Liver (tissue), 9 donors: ENCODE measurements around the gene SMIM3. TPM values are rescaled to one million over a fixed set of nuclear protein-coding genes. Genes with fewer than 3 reads are reported as not detected.

Experiments
- DNase-seq: peaks from one replicate; pipeline ENCODE4 v3.0.0-alpha.2; 2017; ENCODE audit warnings: low spot score
- H3K27ac ChIP-seq, 2 donors: one replicate each; pipeline ENCODE4 v1.7.0; 2013; ENCODE audit warnings: inconsistent platforms in 2 of 2, low read length in 2 of 2, control low read depth in 1 of 2, low read depth in 1 of 2, mild to moderate bottlenecking in 1 of 2
- H3K27me3 ChIP-seq, 4 donors: one replicate each; pipeline versions ENCODE4 v1.6.1 to v1.7.0; 2013; ENCODE audit warnings: low read length in 3 of 4, inconsistent platforms in 1 of 4, mild to moderate bottlenecking in 1 of 4, moderate library complexity in 1 of 4; ENCODE audit not compliant: control insufficient read depth in 4 of 4, insufficient read depth in 4 of 4
- H3K36me3 ChIP-seq, 4 donors: one replicate each; pipeline versions ENCODE4 v1.6.1 to v1.7.0; 2013; ENCODE audit warnings: low read length in 3 of 4, mild to moderate bottlenecking in 3 of 4, low read depth in 1 of 4, moderate library complexity in 1 of 4; ENCODE audit not compliant: control insufficient read depth in 4 of 4, insufficient read depth in 3 of 4
- H3K4me1 ChIP-seq, 4 donors: one replicate each; pipeline versions ENCODE4 v1.6.1 to v1.7.0; 2013; ENCODE audit warnings: low read length in 3 of 4, mild to moderate bottlenecking in 3 of 4, moderate library complexity in 1 of 4; ENCODE audit not compliant: control insufficient read depth in 4 of 4, insufficient read depth in 4 of 4
- H3K4me3 ChIP-seq, 3 donors: one replicate each; pipeline versions ENCODE4 v1.6.1 to v1.7.0; 2013; ENCODE audit warnings: low read length in 3 of 3, control low read depth in 1 of 3, low read depth in 1 of 3, mild to moderate bottlenecking in 1 of 3
- H3K9ac ChIP-seq, 2 donors: one replicate each; pipeline ENCODE4 v1.7.0; 2013; ENCODE audit warnings: low read length in 2 of 2, mild to moderate bottlenecking in 2 of 2, moderate library complexity in 2 of 2, control low read depth in 1 of 2, low read depth in 1 of 2
- H3K9me3 ChIP-seq, 4 donors: one replicate each; pipeline versions ENCODE4 v1.6.1 to v1.7.0; 2013; ENCODE audit warnings: low read length in 3 of 4; ENCODE audit not compliant: control insufficient read depth in 4 of 4
- ATF3 ChIP-seq: IDR thresholded peaks from 2 replicates; pipeline ENCODE4 v1.6.1; 2016; ENCODE audit warnings: antibody characterized with exemption
- EGR1 ChIP-seq, 2 donors: IDR thresholded peaks; 2 replicates each; pipeline ENCODE4 v1.6.1; 2016 to 2018; ENCODE audit warnings: antibody characterized with exemption in 2 of 2, low read depth in 2 of 2
- FOXA1 ChIP-seq: IDR thresholded peaks from 2 replicates; pipeline ENCODE4 v1.6.1; 2016; ENCODE audit warnings: antibody characterized with exemption
- FOXA2 ChIP-seq: IDR thresholded peaks from 2 replicates; pipeline ENCODE4 v1.6.1; 2016; ENCODE audit warnings: antibody characterized with exemption
- GABPA ChIP-seq, 2 donors: IDR thresholded peaks in 1 of 2; conservative IDR thresholded peaks in 1 of 2; 2 replicates each; pipeline ENCODE4 v1.6.1; 2016; ENCODE audit warnings: antibody characterized with exemption in 2 of 2, mild to moderate bottlenecking in 1 of 2, moderate library complexity in 1 of 2
- HNF4A ChIP-seq, 2 donors: conservative IDR thresholded peaks; 2 replicates each; pipeline ENCODE4 v1.6.1; 2016; ENCODE audit warnings: antibody characterized with exemption in 2 of 2, mild to moderate bottlenecking in 2 of 2
- HNF4G ChIP-seq: IDR thresholded peaks from 2 replicates; pipeline ENCODE4 v1.6.1; 2016; ENCODE audit warnings: antibody characterized with exemption
- JUND ChIP-seq, 2 donors: IDR thresholded peaks; 2 replicates each; pipeline ENCODE4 v1.6.1; 2016; ENCODE audit warnings: antibody characterized with exemption in 2 of 2
- NR2F2 ChIP-seq: IDR thresholded peaks from 2 replicates; pipeline ENCODE4 v1.6.1; 2016; ENCODE audit warnings: antibody characterized with exemption
- RAD21 ChIP-seq, 2 donors: IDR thresholded peaks; 2 replicates each; pipeline ENCODE4 v1.6.1; 2016; ENCODE audit warnings: antibody characterized with exemption in 2 of 2, mild to moderate bottlenecking in 2 of 2
- RXRA ChIP-seq, 2 donors: IDR thresholded peaks; 2 replicates each; pipeline ENCODE4 v1.6.1; 2017 to 2018; ENCODE audit warnings: antibody characterized with exemption in 2 of 2, mild to moderate bottlenecking in 1 of 2
- SP1 ChIP-seq: IDR thresholded peaks from 2 replicates; pipeline ENCODE4 v1.6.1; 2018; ENCODE audit warnings: antibody characterized with exemption, mild to moderate bottlenecking
- TAF1 ChIP-seq: conservative IDR thresholded peaks from 2 replicates; pipeline ENCODE4 v1.6.1; 2016; ENCODE audit warnings: antibody characterized with exemption, mild to moderate bottlenecking
- YY1 ChIP-seq: IDR thresholded peaks from 2 replicates; pipeline ENCODE4 v1.6.1; 2016; ENCODE audit warnings: antibody characterized with exemption, mild to moderate bottlenecking
- ZBTB33 ChIP-seq: IDR thresholded peaks from 2 replicates; pipeline ENCODE4 v1.6.1; 2016; ENCODE audit warnings: antibody characterized with exemption
- WGBS: extraction: QIAGEN DNeasy Blood & Tissue Kit; methylation state at CpG from one replicate; pipeline ENCODE4 v1.1.7; 2013; 5-methylcytosine and 5-hydroxymethylcytosine counted together
- polyA plus RNA-seq, 2 donors: library from polyadenylated mRNA; stranded (reverse) in 1 of 2; unstranded in 1 of 2; fragments of 200-250 nt in 1 of 2; fragments of >200 nt in 1 of 2; fragmentation: Nextera tagmentation in 1 of 2; extraction: Ambion mirVana in 1 of 2; gene quantifications; one replicate each; pipeline versions ENCODE4 v1.2.1 to v1.2.3, GENCODE V29; 2013 to 2015
- total RNA-seq, 2 donors: library from RNA; depleted of rRNA; stranded (reverse); fragments of >200 nt; gene quantifications; one replicate each; pipeline ENCODE4 v1.2.3, GENCODE V29; 2014
- TF ChIP-seq, protein P1 (sequence below): IDR thresholded peaks from 2 replicates; pipeline ENCODE4 v1.6.1; 2016; ENCODE audit warnings: antibody characterized with exemption
- TF ChIP-seq, protein P2 (sequence below): fragments of 150-350 bp; IDR thresholded peaks from 2 replicates; pipeline ENCODE4 v1.5.1; 2017; ENCODE audit warnings: improper control_type of control experiment, low read depth, low read length; ENCODE audit not compliant: missing input control
- TF ChIP-seq, protein P3 (sequence below): IDR thresholded peaks from 2 replicates; pipeline ENCODE4 v1.6.1; 2016; ENCODE audit warnings: antibody characterized with exemption, mild to moderate bottlenecking
- donor health status: healthy.
- donor health status: healthy.
- donor health status: healthy.
- donor health status: healthy.
- donor health status: healthy.

The SMIM3 gene
- total and polyA plus RNA-seq, 4 donors: 3.0 to 5.7 (median 3.6) TPM

DNA sequence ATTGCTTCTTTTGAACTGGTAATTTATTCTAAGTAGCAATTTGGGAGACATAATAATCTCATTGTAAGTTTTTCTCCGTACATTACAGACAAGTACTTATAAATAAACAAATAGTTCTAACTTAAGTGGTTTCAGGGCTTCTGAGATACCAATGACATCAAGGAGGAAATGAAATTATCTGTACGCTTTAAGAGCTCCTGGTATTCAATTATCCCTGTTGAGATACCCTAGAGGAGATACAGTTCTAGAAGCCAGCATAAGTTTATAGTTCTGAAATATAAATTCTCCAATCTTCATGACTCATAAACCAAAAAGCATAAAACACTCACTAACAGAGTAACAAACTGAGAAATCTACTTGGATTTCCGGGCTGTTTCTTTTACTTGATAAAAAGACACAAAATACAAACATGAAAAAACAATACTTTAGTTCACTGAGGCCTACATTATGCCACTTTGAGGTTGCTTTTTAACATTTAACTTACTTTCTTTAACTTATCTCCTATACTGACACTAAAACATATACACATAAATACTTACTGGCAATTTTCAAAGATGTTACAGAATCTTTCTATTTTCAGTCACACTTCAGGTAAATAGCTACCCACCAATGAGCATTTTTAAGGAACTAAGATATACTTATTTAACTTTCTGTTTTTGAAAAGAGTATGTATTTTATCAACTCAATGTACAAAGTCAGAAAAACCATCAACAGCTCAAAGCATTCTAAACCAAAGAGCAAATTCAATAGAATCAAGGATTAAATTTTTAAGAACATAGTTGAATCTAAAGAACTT is 27.3 kb upstream of the SMIM3 start:
- Histone ChIP-seq H3K4me1 (peaks cover 0 to 6% (median 0%) of the 10 kb centered on the region in 4 donors), H3K27me3 (no peaks in the 10 kb centered on the region), H3K27ac (no peak overlapping the region), H3K36me3 (peaks cover 10 to 42% (median 31%) of the 10 kb centered on the region in 4 donors), H3K4me3 (no peak overlapping the region), H3K9ac (no peak overlapping the region), H3K9me3 (no peaks in the 10 kb centered on the region)
- TF ChIP-seq ATF3 (no peak), RXRA (IDR thresholded peaks at IDR 0.05) (no peak), HNF4A (conservative IDR thresholded peaks at IDR 0.05) (no peak), TAF1 (no peak), RAD21 (IDR thresholded peaks at IDR 0.05) (no peak)
- TF ChIP-seq, protein P1, sequence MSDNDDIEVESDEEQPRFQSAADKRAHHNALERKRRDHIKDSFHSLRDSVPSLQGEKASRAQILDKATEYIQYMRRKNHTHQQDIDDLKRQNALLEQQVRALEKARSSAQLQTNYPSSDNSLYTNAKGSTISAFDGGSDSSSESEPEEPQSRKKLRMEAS: no peak
- TF ChIP-seq, protein P2, sequence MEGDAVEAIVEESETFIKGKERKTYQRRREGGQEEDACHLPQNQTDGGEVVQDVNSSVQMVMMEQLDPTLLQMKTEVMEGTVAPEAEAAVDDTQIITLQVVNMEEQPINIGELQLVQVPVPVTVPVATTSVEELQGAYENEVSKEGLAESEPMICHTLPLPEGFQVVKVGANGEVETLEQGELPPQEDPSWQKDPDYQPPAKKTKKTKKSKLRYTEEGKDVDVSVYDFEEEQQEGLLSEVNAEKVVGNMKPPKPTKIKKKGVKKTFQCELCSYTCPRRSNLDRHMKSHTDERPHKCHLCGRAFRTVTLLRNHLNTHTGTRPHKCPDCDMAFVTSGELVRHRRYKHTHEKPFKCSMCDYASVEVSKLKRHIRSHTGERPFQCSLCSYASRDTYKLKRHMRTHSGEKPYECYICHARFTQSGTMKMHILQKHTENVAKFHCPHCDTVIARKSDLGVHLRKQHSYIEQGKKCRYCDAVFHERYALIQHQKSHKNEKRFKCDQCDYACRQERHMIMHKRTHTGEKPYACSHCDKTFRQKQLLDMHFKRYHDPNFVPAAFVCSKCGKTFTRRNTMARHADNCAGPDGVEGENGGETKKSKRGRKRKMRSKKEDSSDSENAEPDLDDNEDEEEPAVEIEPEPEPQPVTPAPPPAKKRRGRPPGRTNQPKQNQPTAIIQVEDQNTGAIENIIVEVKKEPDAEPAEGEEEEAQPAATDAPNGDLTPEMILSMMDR: no peak
- DNase-seq: no peak
- WGBS: 82% methylated on average over 3 of the region's 3 CpGs

DNA sequence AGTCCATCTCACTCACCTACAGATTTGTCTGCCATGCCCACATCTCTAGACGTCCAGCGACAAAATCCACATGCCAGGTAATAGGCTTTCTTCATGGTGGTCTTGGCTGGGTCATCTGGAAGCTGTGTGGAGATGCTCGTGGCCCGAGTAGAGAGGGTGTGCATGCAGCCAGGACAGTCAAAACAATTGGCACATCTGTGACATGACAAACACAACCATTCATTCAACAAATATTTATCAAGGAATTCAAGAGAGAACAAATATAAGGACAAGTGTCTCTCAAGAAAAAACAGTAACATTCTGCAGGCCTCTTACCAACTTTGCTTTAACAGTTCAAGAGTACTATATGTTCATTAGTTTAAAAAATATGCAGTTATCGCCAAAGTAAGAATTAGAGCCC is 25.1 kb upstream of the SMIM3 start:
- 88% methylated on average over 5 of the region's 5 CpGs for WGBS
- Histone ChIP-seq H3K9me3 (no peaks in the 10 kb centered on the region), H3K4me1 (peaks cover 8 to 12% (median 9%) of the 10 kb centered on the region in 4 donors), H3K9ac (no peak overlapping the region), H3K27ac (no peak overlapping the region), H3K27me3 (no peaks in the 10 kb centered on the region), H3K36me3 (peaks cover 10 to 42% (median 31%) of the 10 kb centered on the region in 4 donors), H3K4me3 (no peak overlapping the region)
- DNase-seq: no peak
- TF ChIP-seq, protein P2: no peak
- TF ChIP-seq TAF1 (no peak), JUND (IDR thresholded peaks at IDR 0.05) (no peak), FOXA1 (no peak), GABPA (IDR thresholded peaks at IDR 0.05 in 1 of 2, conservative IDR thresholded peaks at IDR 0.05 in 1 of 2) (no peak), HNF4A (conservative IDR thresholded peaks at IDR 0.05) (no peak), FOXA2 (no peak), SP1 (no peak), ZBTB33 (no peak), RXRA (IDR thresholded peaks at IDR 0.05) (no peak), NR2F2 (no peak), RAD21 (IDR thresholded peaks at IDR 0.05) (no peak), YY1 (no peak), HNF4G (no peak), EGR1 (IDR thresholded peaks at IDR 0.05; ENCODE audit: low read depth in 2 of 2) (no peak)
- TF ChIP-seq, protein P1: no peak
- TF ChIP-seq, protein P3, sequence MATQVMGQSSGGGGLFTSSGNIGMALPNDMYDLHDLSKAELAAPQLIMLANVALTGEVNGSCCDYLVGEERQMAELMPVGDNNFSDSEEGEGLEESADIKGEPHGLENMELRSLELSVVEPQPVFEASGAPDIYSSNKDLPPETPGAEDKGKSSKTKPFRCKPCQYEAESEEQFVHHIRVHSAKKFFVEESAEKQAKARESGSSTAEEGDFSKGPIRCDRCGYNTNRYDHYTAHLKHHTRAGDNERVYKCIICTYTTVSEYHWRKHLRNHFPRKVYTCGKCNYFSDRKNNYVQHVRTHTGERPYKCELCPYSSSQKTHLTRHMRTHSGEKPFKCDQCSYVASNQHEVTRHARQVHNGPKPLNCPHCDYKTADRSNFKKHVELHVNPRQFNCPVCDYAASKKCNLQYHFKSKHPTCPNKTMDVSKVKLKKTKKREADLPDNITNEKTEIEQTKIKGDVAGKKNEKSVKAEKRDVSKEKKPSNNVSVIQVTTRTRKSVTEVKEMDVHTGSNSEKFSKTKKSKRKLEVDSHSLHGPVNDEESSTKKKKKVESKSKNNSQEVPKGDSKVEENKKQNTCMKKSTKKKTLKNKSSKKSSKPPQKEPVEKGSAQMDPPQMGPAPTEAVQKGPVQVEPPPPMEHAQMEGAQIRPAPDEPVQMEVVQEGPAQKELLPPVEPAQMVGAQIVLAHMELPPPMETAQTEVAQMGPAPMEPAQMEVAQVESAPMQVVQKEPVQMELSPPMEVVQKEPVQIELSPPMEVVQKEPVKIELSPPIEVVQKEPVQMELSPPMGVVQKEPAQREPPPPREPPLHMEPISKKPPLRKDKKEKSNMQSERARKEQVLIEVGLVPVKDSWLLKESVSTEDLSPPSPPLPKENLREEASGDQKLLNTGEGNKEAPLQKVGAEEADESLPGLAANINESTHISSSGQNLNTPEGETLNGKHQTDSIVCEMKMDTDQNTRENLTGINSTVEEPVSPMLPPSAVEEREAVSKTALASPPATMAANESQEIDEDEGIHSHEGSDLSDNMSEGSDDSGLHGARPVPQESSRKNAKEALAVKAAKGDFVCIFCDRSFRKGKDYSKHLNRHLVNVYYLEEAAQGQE: no peak
